HCT116 (cell line): ENCODE results near the gene COL4A3. TPM values are rescaled to one million over a fixed set of nuclear protein-coding genes. Genes with fewer than 3 reads are reported as not detected.

Experiments used
- ATAC-seq: fragments of 200-7000 bp; cut with Tn5 transposase; 2 replicates; pipeline ENCODE4 v1.9.1; 2020; ENCODE audit warnings: mild to moderate bottlenecking, moderate library complexity
- BruUV-seq: library from RNA; stranded (reverse); fragments of 400-500 nt; replicated peaks from 2 replicates; lab custom pipeline; 2021; lab: Mats Ljungman, UMichigan
- CTCF ChIA-PET: fragments of 300-600 bp; sonication (Branson Sonifier 250); formaldehyde crosslinking; loops from one replicate; lab custom pipeline; 2021; ENCODE audit warnings: antibody characterized with exemption; lab: Charles Lee
- POLR2A ChIA-PET: fragments of 300-600, 350-600 bp; sonication (Branson Sonifier 250); formaldehyde crosslinking; loops from one replicate; lab custom pipeline; 2021; ENCODE audit warnings: antibody characterized with exemption; lab: Charles Lee
- RAD21 ChIA-PET, 2 experiments: fragments of 300-600 bp; sonication (Branson Sonifier 250); formaldehyde crosslinking; loops; one replicate each; lab custom pipeline; 2023; ENCODE audit warnings: low total read pairs in 2 of 2; ENCODE audit not compliant: uncharacterized antibody in 2 of 2, unreplicated experiment in 2 of 2, low non-redundant PET in 1 of 2; lab: Charles Lee
- DNase-seq: peaks from one replicate; pipeline ENCODE4 v3.0.0-alpha.2; 2010; ENCODE audit warnings: low read depth, low spot score
- H2AFZ ChIP-seq: fragments of 200-600 bp; shearing (Covaris generic), sonication (generic); 2 replicates; pipeline ENCODE4 v1.6.1; 2017; ENCODE audit warnings: low read depth, mixed run types, mixed read lengths, antibody characterized with exemption, low read length; ENCODE audit not compliant: poor library complexity, severe bottlenecking
- H3K27ac ChIP-seq: 2 replicates; pipeline ENCODE4 v1.5.1; 2012; ENCODE audit warnings: low read depth, low read length
- H3K27me3 ChIP-seq: fragments of 200-600 bp; sonication (generic); 2 replicates; pipeline ENCODE4 v1.6.1; 2016; ENCODE audit warnings: mixed run types, low read length, mixed read lengths; ENCODE audit not compliant: insufficient read depth
- H3K36me3 ChIP-seq, 2 experiments: fragments of 200-500 bp in 1 of 2; fragments of 200-600 bp in 1 of 2; sonication (Bioruptor generic) in 1 of 2; sonication (generic) in 1 of 2; 2 replicates each; pipeline versions ENCODE4 v1.5.1 to v1.6.1; 2014 to 2016; ENCODE audit warnings: low read length in 2 of 2, inconsistent platforms in 1 of 2, mixed read lengths in 1 of 2, mixed run types in 1 of 2; ENCODE audit not compliant: insufficient read depth in 2 of 2, control insufficient read depth in 1 of 2
- H3K4me1 ChIP-seq, 2 experiments: fragments of 200-600 bp in 1 of 2; sonication (generic) in 1 of 2; 2 replicates each; pipeline versions ENCODE4 v1.5.1 to v1.6.1; 2012 to 2017; ENCODE audit warnings: low read length in 2 of 2, inconsistent platforms in 1 of 2, mild to moderate bottlenecking in 1 of 2, mixed read lengths in 1 of 2, mixed run types in 1 of 2, moderate library complexity in 1 of 2; ENCODE audit not compliant: insufficient read depth in 2 of 2, control insufficient read depth in 1 of 2
- H3K4me2 ChIP-seq: fragments of 200-600 bp; sonication (generic); 2 replicates; pipeline ENCODE4 v1.6.1; 2017; ENCODE audit warnings: mixed run types, low read length, mixed read lengths
- H3K4me3 ChIP-seq, 2 experiments: fragments of 200-600 bp in 1 of 2; sonication (generic) in 1 of 2; replicated peaks in 1 of 2; 2 replicates each; pipeline ENCODE4 v1.5.1; 2011 to 2016; ENCODE audit warnings: low read length in 2 of 2, control low read depth in 1 of 2, low read depth in 1 of 2, mild to moderate bottlenecking in 1 of 2, mixed read lengths in 1 of 2, mixed run types in 1 of 2
- H3K79me2 ChIP-seq: fragments of 200-600 bp; sonication (generic); 2 replicates; pipeline ENCODE4 v1.6.1; 2017; ENCODE audit warnings: mild to moderate bottlenecking, mixed run types, low read length, moderate library complexity, mixed read lengths; ENCODE audit not compliant: insufficient read depth
- H3K9ac ChIP-seq: fragments of 200-600 bp; sonication (generic); 2 replicates; pipeline ENCODE4 v1.6.1; 2016; ENCODE audit warnings: low read length, mixed read lengths
- H3K9me2 ChIP-seq: fragments of 200-600 bp; sonication (generic), shearing (Covaris generic); 2 replicates; pipeline ENCODE4 v1.6.1; 2017; ENCODE audit warnings: mixed run types, mild to moderate bottlenecking, moderate library complexity; ENCODE audit not compliant: insufficient read depth
- H3K9me3 ChIP-seq, 2 experiments: fragments of 200-500 bp in 1 of 2; fragments of 200-600 bp in 1 of 2; sonication (Bioruptor generic) in 1 of 2; sonication (generic) in 1 of 2; 2 replicates each; pipeline ENCODE4 v1.6.1; 2014 to 2017; ENCODE audit warnings: low read length in 2 of 2, mixed read lengths in 2 of 2, inconsistent platforms in 1 of 2, low read depth in 1 of 2, mild to moderate bottlenecking in 1 of 2, mixed run types in 1 of 2, moderate library complexity in 1 of 2; ENCODE audit not compliant: control insufficient read depth in 1 of 2, insufficient read depth in 1 of 2
- H4K20me1 ChIP-seq: fragments of 200-600 bp; sonication (generic), shearing (Covaris generic); 2 replicates; pipeline ENCODE4 v1.6.1; 2017; ENCODE audit warnings: mixed run types, mild to moderate bottlenecking, moderate library complexity; ENCODE audit not compliant: insufficient read depth
- CBX3 ChIP-seq: IDR thresholded peaks from 2 replicates; pipeline ENCODE4 v1.6.1; 2012; ENCODE audit warnings: low read depth
- CEBPB ChIP-seq: IDR thresholded peaks from 2 replicates; pipeline ENCODE4 v1.6.1; 2012; ENCODE audit warnings: low read depth
- CTCF ChIP-seq, 3 experiments: fragments of 200-600 bp in 1 of 3; sonication (generic) in 1 of 3; IDR thresholded peaks in 2 of 3; conservative IDR thresholded peaks in 1 of 3; 2 replicates each; pipeline ENCODE4 v1.5.1; 2012 to 2017; ENCODE audit warnings: low read depth in 2 of 3, low read length in 2 of 3, antibody characterized with exemption in 1 of 3, borderline replicate concordance in 1 of 3, control low read depth in 1 of 3, mild to moderate bottlenecking in 1 of 3, mixed read lengths in 1 of 3, mixed run types in 1 of 3, moderate library complexity in 1 of 3; ENCODE audit not compliant: insufficient read depth in 1 of 3
- EZH2 ChIP-seq: fragments of 200-600 bp; sonication (generic); IDR thresholded peaks from 2 replicates; pipeline ENCODE4 v1.6.1; 2017; ENCODE audit warnings: antibody characterized with exemption, mixed run types
- JUND ChIP-seq: IDR thresholded peaks from 2 replicates; pipeline ENCODE4 v1.6.1; 2012
- RAD21 ChIP-seq: IDR thresholded peaks from 2 replicates; pipeline ENCODE4 v1.6.1; 2012; ENCODE audit warnings: low read depth, mild to moderate bottlenecking
- SP1 ChIP-seq: IDR thresholded peaks from 2 replicates; pipeline ENCODE4 v1.6.1; 2012; ENCODE audit warnings: low read depth
- ZFX ChIP-seq: fragments of 450-650 bp; IDR thresholded peaks from 2 replicates; pipeline ENCODE4 v1.6.1; 2017
- intact Hi-C: fragments of 100-400 bp; cut with micrococcal nuclease; formaldehyde crosslinking; loops from 2 replicates; pipeline ENCODE4 v1.10.0; 2022
- total RNA-seq: library from RNA; stranded (reverse); gene quantifications from one replicate; pipeline ENCODE4 v1.2.1, GENCODE V29; 2021; ENCODE audit not compliant: unreplicated experiment
- TF ChIP-seq, protein P1 (sequence below): IDR thresholded peaks from 2 replicates; pipeline ENCODE4 v1.6.1; 2012; ENCODE audit warnings: low read depth

COL4A3 gene
- total RNA-seq, 1 experiment from 2014 or later: 4.9 TPM

DNA sequence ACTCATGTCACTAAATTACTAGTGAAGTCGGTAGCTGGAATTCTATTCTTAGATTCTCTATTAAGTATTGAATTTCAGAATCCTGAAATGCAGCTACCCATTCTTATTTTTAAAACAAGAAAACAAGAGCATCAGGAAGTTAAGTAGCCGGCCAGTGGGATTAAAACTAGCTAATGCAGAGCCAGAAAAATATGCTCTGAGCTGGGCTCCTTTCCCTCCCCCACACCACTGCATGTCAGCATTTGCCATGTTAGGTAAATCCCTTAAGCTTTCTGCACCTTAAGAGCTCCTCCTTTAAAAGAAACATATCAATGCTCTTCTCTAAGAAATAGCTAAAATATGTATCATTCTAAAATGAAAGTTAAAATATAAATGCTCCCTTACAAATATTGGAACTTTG lies 88.4 kb downstream of the COL4A3 start:
- no peak overlapping the region for H3K4me3 ChIP-seq
- CTCF ChIA-PET: interaction anchor here (3.5 kb wide), 1 partner anchor 15 kb away, joined by 16 read pairs; no protein-coding TSS in a partner anchor
- H3K9me3 ChIP-seq: no peaks in the 10 kb centered on the region
- H3K9ac ChIP-seq: no peak overlapping the region
- DNase-seq (no peak), ATAC-seq (no peak)
- H3K4me2 ChIP-seq: no peak overlapping the region
- RAD21 ChIA-PET: no interaction called here
- intact Hi-C loops: no loop called here
- no peaks in the 10 kb centered on the region for H3K79me2 ChIP-seq
- POLR2A ChIA-PET: no interaction called here
- no peaks in the 10 kb centered on the region for H3K4me1 ChIP-seq
- H3K27me3 ChIP-seq: no peaks in the 10 kb centered on the region
- no peaks in the 10 kb centered on the region for H3K36me3 ChIP-seq
- no peak overlapping the region for H2AFZ ChIP-seq
- TF ChIP-seq EZH2 (no peak), JUND (no peak), RAD21 (no peak), SP1 (no peak), CTCF (IDR thresholded peaks at IDR 0.05 in 2 of 3, conservative IDR thresholded peaks at IDR 0.05 in 1 of 3; ENCODE audit: borderline replicate concordance in 1 of 3, insufficient read depth in 1 of 3, low read depth in 2 of 3, low read length in 2 of 3) (no peak), CBX3 (no peak), CEBPB (no peak), ZFX (no peak)
- TF ChIP-seq, protein P1, sequence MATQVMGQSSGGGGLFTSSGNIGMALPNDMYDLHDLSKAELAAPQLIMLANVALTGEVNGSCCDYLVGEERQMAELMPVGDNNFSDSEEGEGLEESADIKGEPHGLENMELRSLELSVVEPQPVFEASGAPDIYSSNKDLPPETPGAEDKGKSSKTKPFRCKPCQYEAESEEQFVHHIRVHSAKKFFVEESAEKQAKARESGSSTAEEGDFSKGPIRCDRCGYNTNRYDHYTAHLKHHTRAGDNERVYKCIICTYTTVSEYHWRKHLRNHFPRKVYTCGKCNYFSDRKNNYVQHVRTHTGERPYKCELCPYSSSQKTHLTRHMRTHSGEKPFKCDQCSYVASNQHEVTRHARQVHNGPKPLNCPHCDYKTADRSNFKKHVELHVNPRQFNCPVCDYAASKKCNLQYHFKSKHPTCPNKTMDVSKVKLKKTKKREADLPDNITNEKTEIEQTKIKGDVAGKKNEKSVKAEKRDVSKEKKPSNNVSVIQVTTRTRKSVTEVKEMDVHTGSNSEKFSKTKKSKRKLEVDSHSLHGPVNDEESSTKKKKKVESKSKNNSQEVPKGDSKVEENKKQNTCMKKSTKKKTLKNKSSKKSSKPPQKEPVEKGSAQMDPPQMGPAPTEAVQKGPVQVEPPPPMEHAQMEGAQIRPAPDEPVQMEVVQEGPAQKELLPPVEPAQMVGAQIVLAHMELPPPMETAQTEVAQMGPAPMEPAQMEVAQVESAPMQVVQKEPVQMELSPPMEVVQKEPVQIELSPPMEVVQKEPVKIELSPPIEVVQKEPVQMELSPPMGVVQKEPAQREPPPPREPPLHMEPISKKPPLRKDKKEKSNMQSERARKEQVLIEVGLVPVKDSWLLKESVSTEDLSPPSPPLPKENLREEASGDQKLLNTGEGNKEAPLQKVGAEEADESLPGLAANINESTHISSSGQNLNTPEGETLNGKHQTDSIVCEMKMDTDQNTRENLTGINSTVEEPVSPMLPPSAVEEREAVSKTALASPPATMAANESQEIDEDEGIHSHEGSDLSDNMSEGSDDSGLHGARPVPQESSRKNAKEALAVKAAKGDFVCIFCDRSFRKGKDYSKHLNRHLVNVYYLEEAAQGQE: no peak
- no TSS peak for BruUV-seq
- no peaks in the 10 kb centered on the region for H3K9me2 ChIP-seq
- H3K27ac ChIP-seq: no peak overlapping the region
- H4K20me1 ChIP-seq: no peaks in the 10 kb centered on the region
